Measurements from ENCODE around the gene GIPR. TPM values are rescaled to one million over a fixed set of nuclear protein-coding genes. Genes with fewer than 3 reads are reported as not detected.

The GIPR gene
- total RNA-seq, 1 experiment from 2014 or later = 0.45 TPM

GRCh38 chr19:45693106-45693788, 25.2 kb downstream of the GIPR start:
- H3K36me3 ChIP-seq (ENCODE audit: insufficient read depth, low read length, poor library complexity, severe bottlenecking) = peaks cover 10% of the 10 kb centered on the region
- peaks cover 9% of the 10 kb centered on the region for H3K4me1 ChIP-seq (ENCODE audit: insufficient read depth, low read length, poor library complexity, severe bottlenecking)
- ChIA-PET CTCF (interaction anchor here (0.6 to 1.9 kb wide), 9 partner anchors 11 to 225 kb away, joined by 3 to 7 read pairs (median 5); no protein-coding TSS in a partner anchor), POLR2A (ENCODE audit: low non-redundant PET) (interaction anchor here (0.7 to 1.0 kb wide), 2 partner anchors 24 to 76 kb away, joined by 5 to 12 read pairs; partner anchors contain the start of gene SIX5)
- peak overlapping the region; percentile 88 for H3K27ac ChIP-seq (ENCODE audit: low read depth, low read length, poor library complexity, severe bottlenecking)
- H3K4me3 ChIP-seq (ENCODE audit: low read depth, low read length, poor library complexity, severe bottlenecking) = peak overlapping the region; percentile 63
- no peaks in the 10 kb centered on the region for H3K27me3 ChIP-seq (replicated peaks; ENCODE audit: insufficient read depth, low read depth, low read length, poor library complexity)
- H3K9me3 ChIP-seq (ENCODE audit: low read depth, low read length, poor library complexity, severe bottlenecking) = no peaks in the 10 kb centered on the region
- DNase-seq (ENCODE audit: low spot score) = peak; percentile 84
- TF ChIP-seq, protein P1, sequence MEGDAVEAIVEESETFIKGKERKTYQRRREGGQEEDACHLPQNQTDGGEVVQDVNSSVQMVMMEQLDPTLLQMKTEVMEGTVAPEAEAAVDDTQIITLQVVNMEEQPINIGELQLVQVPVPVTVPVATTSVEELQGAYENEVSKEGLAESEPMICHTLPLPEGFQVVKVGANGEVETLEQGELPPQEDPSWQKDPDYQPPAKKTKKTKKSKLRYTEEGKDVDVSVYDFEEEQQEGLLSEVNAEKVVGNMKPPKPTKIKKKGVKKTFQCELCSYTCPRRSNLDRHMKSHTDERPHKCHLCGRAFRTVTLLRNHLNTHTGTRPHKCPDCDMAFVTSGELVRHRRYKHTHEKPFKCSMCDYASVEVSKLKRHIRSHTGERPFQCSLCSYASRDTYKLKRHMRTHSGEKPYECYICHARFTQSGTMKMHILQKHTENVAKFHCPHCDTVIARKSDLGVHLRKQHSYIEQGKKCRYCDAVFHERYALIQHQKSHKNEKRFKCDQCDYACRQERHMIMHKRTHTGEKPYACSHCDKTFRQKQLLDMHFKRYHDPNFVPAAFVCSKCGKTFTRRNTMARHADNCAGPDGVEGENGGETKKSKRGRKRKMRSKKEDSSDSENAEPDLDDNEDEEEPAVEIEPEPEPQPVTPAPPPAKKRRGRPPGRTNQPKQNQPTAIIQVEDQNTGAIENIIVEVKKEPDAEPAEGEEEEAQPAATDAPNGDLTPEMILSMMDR (conservative IDR thresholded peaks at IDR 0.05; ENCODE audit: low read depth, low read length) = peak; percentile 98
- TF ChIP-seq EZH2 (IDR thresholded peaks at IDR 0.05; ENCODE audit: borderline replicate concordance, low read depth, low read length, poor library complexity, severe bottlenecking) = no peak
- BruUV-seq (replicated peaks) = TSS peak; percentile 55
- intact Hi-C loops (cut with micrococcal nuclease; ENCODE audit: unreplicated experiment) = loop anchor here (1.0 to 10.0 kb wide), 4 partner anchors 82 to 266 kb away; partner anchors contain the start of gene GPR4

- CTCF ChIA-PET = interaction anchor here (0.7 kb wide), 1 partner anchor 217 kb away, joined by 3 read pairs; no protein-coding TSS in a partner anchor
- intact Hi-C loops (cut with micrococcal nuclease; ENCODE audit: unreplicated experiment) = no loop called here
- POLR2A ChIA-PET (ENCODE audit: low non-redundant PET) = no interaction called here
- Histone ChIP-seq H3K4me1 (ENCODE audit: insufficient read depth, low read length, poor library complexity, severe bottlenecking) (no peaks in the 10 kb centered on the region), H3K27me3 (replicated peaks; ENCODE audit: insufficient read depth, low read depth, low read length, poor library complexity) (no peaks in the 10 kb centered on the region), H3K9me3 (ENCODE audit: low read depth, low read length, poor library complexity, severe bottlenecking) (no peaks in the 10 kb centered on the region), H3K27ac (ENCODE audit: low read depth, low read length, poor library complexity, severe bottlenecking) (no peak overlapping the region), H3K36me3 (ENCODE audit: insufficient read depth, low read length, poor library complexity, severe bottlenecking) (peaks cover 4% of the 10 kb centered on the region), H3K4me3 (ENCODE audit: low read depth, low read length, poor library complexity, severe bottlenecking) (no peak overlapping the region)
- DNase-seq (ENCODE audit: low spot score) = no peak
- BruUV-seq (replicated peaks) = no TSS peak
- TF ChIP-seq, protein P1 (conservative IDR thresholded peaks at IDR 0.05; ENCODE audit: low read depth, low read length) = no peak
- no peak for TF ChIP-seq EZH2 (IDR thresholded peaks at IDR 0.05; ENCODE audit: borderline replicate concordance, low read depth, low read length, poor library complexity, severe bottlenecking)
Observed at GRCh38 chr19:45701676-45702075, 33.7 kb downstream of the GIPR start.

GRCh38 chr19:45705115-45705514, 37.1 kb downstream of the GIPR start:
- ChIA-PET CTCF (no interaction called here), POLR2A (ENCODE audit: low non-redundant PET) (no interaction called here)
- Histone ChIP-seq H3K9me3 (ENCODE audit: low read depth, low read length, poor library complexity, severe bottlenecking) (no peaks in the 10 kb centered on the region), H3K4me3 (ENCODE audit: low read depth, low read length, poor library complexity, severe bottlenecking) (no peak overlapping the region), H3K36me3 (ENCODE audit: insufficient read depth, low read length, poor library complexity, severe bottlenecking) (peaks cover 4% of the 10 kb centered on the region), H3K27me3 (replicated peaks; ENCODE audit: insufficient read depth, low read depth, low read length, poor library complexity) (no peaks in the 10 kb centered on the region), H3K27ac (ENCODE audit: low read depth, low read length, poor library complexity, severe bottlenecking) (no peak overlapping the region), H3K4me1 (ENCODE audit: insufficient read depth, low read length, poor library complexity, severe bottlenecking) (no peaks in the 10 kb centered on the region)
- TF ChIP-seq EZH2 (IDR thresholded peaks at IDR 0.05; ENCODE audit: borderline replicate concordance, low read depth, low read length, poor library complexity, severe bottlenecking) = no peak
- TF ChIP-seq, protein P1 (conservative IDR thresholded peaks at IDR 0.05; ENCODE audit: low read depth, low read length) = no peak
- BruUV-seq (replicated peaks) = no TSS peak
- no peak for DNase-seq (ENCODE audit: low spot score)
- intact Hi-C loops (cut with micrococcal nuclease; ENCODE audit: unreplicated experiment) = no loop called here

Data from A673 (cell line).